Jurkat, Clone E6-1 (cell line): ENCODE results near the gene NACC2.
A peak's percentile ranks its signal among the peaks of the same experiment; 100 is the strongest.

Experiments used
- DNase-seq: peaks from one replicate; pipeline ENCODE4 v3.0.0-alpha.2; 2011; ENCODE audit warnings: low read depth, low spot score
- H3K4me3 ChIP-seq: 2 replicates; pipeline ENCODE4 v1.5.1; 2011; ENCODE audit warnings: mild to moderate bottlenecking, low read length, control low read depth, moderate library complexity

The NACC2 gene

DNA sequence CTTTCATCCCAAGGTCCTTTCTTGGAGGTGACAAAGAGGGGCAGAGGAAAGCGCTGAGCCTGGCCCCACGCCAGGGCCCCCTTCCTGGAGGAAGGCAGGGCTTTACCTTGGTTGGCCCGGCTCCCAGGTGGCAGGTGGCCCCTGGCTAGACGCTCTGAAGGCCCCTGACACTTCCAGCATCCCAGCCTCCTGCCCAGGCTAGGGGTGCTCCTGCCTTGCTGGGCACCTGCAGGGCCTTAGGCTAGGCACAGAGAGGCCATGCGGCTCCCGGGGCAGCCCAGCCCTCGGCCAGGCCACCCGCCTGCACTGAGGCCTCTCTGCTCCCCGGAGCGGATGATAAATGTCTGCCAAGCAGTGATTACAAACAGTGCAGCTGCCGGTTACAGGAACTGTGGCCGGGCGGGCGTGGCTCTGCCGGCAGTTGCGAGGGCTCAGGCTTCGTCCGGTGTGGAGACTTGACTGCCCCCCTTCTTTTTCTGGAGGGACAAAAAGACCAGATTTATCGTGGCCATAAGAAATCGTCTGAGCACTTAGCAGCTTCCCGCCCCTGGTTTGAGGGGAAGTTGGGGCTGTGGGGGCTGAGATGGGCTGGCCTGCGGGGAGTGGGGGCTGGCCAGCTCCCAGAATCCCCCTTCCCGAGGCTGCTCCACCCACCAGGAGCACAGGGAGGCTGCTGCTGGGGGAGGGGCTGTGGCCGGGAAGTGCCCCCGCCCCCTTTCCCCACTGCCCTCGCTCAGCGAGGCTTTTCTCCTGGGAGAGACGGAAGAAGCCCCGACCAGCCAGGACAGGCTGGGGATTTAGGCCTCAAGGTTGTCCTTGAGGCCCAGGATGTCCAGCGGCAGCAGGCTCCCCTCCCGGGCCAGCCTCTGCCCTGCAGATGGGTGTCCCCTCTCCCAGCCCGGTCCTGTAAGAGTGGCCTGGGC, 102.3 kb downstream of the NACC2 start:
- H3K4me3 ChIP-seq: no peak overlapping the region
- DNase-seq: no peak

DNA sequence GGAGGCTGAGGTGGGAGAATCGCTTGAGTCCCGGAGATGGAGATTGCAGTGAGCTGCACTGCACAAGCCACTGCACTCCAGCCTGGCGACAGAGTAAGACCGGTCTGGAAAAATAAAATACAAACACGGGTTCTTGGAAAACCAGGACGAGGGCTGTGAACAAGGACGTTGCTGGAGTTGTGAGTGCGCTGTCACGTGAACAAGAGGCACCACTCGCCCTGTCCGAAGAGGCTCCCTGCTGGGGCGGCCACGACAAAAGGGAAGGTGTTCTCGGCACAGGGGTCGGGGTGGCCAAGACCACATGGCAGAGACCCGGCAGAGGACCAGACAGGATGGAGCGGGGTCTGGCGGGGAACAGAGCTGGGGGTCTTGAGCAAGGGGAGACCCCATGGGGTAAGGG, 103.3 kb downstream of the NACC2 start:
- no peak overlapping the region for H3K4me3 ChIP-seq
- no peak for DNase-seq

DNA sequence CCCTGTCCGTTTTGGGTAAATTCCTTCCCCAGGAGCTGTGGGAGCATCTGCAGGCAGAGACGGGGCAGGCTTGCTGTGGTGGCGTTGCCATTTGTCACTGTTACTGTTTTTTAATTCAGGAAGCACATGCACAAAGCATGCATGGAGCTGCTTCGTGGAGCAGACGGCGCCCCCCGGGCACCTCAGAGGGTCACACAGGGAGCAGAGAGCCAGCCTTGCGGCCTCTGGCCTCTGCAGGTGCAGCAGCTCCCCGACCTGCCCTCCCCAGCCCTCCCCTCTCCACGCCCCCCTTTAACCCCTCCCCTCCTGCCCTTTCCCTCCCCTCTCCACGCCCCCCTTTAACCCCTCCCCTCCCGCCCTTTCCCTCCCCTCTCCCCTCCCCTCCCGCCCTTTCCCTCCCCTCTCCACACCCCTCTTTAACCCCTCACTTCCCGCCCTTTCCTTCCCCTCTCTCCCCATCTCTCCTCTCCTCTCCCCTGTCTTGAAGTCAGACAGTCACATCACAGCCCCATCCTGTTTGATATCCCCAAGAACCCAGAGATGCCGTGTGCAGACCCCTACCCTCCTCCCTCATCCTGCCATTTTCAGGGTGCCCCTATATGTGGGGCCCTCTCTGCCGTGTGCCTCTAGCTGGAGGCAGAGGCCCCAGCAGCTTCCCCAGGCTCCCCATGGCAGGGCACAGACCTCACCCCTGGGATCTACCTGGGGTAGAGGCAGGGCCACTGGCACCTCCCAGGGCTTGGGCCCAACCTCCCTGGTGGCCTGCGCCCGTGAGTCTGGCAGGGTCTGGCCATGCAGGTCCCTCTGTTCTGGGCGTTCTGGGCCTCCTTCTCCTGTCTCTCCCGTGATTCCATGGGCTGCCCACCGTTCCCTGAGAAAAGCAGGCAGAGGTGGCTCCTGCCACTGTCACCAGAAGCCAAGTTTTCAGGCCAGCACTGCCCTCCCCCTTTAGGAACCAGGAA, 104.3 kb downstream of the NACC2 start:
- no peak overlapping the region for H3K4me3 ChIP-seq
- peak; percentile 83 for DNase-seq

DNA sequence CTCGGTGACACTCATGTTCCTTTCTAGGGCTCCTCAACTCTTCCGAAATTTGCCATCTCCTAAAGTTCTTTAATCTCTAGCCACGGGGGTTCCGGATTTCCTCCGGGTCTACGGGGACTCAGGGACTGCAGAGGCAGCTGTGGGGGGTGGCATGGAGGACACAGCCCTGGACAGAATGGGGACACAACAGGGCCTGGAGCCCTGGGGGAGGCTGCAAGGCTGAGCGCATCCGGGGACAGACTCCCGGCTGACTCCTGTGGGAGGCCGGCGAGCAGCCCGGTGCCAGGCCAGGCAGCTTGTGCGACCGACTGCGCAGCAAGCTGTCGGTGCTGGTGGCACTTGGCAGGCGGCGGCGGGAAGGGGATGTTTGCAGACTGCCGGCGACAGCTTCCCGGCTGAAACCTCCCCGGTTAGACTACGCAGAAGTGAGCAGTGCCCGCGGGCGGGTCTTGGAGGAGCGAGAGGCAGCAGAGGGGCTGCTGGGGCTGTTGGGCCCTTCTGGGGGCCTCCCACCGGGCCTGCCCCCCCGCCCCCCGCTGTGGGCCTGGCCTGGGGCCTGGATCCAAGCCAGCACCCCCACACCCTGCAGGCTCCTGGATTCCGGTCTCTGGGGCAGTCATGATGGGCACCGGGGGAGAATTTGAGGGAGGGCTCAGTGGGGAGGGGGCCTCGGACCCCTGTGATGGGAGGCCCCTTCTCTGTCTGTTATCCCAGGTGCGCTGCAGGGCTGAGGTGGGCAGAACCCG, 105.2 kb downstream of the NACC2 start:
- no peak overlapping the region for H3K4me3 ChIP-seq
- no peak for DNase-seq

DNA sequence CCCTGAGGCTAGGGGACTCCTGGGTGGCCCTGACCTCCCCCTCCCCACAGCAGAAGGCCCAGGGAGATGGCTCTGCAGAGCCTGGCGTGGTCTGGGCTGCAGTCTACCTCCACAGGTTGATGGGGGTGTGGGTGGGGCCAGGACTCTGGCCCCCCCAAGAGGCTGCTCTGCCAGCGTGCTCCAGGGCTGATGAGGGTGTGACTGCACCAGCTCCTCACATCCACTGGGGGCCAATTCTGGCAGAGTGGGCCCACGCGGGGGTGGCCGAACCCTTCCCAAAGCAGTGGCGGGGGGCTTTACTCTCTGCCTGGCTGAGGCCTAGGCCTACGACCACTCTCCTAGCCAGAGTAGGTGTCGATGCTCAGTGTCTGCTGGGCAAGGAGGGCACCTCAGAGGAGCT, 105.9 kb downstream of the NACC2 start:
- no peak for DNase-seq

DNA sequence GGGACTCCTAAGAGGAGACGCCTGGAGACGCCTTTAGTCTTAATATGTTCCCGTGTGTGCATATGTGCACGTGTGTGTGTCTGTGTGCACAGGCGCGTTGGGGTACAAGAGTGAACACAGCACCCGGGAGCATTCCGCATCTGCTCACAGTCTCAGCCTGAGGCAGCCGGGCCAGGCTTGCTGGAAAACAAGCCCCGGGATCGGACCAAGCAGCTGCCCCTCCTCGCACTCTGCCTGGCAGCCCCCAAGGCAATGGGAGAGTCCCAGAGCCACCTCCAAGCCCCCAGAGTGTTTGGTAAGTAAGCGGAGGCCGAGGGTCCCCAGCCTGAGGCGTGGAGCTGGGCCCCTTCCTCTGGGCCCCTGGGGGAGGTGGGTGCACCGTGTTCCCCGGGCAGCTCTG, 106.6 kb downstream of the NACC2 start:
- DNase-seq: no peak
- H3K4me3 ChIP-seq: no peak overlapping the region

More for the DNA sequence above, 105.9 kb downstream of the NACC2 start:
- no peak overlapping the region for H3K4me3 ChIP-seq

DNA sequence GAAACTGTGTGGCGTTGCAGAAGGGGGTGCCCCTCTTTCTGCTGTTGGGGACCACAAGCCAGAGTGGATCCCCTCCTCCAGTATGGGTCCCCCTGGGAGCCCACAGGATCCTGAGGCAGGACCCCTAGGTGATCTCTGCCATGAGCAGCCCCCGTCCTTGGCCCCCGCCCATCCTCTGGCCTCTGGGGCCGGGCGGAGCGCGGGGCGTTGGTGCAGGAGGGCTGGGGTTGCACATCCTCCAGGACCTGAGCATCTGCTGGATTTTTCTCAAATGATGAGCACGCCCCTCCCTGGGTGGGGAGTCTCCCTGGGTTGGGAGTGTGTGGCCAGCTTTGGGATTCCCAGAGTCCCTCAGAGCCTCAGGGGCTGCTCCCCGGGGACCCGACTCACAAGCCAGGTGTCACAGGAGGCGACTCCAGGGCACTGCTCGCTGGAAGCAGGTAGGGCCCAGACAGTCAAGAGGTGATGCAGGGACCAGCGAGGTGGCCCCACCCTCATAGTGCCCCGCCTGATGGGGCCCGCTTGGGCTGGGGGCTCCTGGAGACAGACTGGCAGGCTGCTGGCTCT, 107.2 kb downstream of the NACC2 start:
- no peak overlapping the region for H3K4me3 ChIP-seq
- DNase-seq: no peak

DNA sequence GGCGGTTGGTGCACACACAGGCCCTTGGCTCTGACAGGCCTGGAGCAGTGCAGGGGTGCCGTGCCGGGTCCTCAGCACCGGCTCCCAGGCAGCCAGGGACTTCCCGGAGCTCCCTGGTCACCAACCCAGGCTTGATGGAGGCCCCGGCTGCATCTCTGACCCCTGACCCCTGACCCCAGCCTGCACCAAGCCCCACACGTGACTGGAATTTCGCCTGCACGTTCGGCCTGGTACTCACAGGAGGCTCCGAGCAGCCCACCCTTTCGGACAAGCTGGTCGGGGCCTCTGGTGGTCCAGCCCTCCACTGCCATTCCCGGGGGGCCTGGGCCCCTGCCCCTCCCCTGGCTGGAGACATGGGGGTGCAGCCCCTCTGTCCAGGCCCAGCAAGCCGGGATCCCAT, 108.5 kb downstream of the NACC2 start:
- no peak overlapping the region for H3K4me3 ChIP-seq

DNA sequence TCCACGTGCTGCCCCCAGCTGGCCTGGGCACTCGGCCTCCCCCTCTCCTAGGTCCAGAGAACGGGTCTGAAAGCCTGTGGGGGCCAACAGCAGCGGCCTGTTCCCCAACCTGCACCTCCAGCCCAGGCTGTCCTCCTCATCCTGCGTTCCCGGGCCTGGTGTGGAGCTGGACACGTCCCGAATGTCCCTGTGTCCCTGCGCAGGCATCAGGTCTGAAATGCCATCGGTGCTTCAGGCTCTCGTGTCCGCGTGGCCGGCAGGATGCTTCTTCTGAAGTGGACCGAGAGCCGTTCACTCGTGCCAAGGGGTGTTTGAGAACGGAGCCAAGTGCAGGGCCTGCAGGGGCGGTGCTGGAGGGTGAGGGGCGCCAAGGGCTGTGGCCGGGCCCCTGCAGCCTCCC, 109.2 kb downstream of the NACC2 start:
- no peak overlapping the region for H3K4me3 ChIP-seq
- DNase-seq: no peak

More for the DNA sequence above, 108.5 kb downstream of the NACC2 start:
- no peak for DNase-seq

DNA sequence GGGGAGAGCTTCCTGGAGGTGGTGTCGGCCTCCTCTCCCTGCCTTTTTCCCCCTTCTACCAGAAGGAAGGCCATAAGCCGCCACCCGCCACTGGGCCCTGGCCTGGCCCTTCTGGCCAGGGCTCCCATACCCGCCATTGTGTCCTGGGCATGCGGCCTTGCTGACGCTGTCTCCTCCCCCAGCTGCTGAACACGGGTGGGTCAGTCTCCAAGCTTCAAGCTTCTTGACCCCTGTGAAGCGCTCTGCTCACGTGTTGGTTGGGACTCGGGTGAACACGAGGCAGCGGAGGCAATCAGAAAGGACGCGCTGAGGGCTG, 109.7 kb downstream of the NACC2 start:
- H3K4me3 ChIP-seq: no peak overlapping the region

DNA sequence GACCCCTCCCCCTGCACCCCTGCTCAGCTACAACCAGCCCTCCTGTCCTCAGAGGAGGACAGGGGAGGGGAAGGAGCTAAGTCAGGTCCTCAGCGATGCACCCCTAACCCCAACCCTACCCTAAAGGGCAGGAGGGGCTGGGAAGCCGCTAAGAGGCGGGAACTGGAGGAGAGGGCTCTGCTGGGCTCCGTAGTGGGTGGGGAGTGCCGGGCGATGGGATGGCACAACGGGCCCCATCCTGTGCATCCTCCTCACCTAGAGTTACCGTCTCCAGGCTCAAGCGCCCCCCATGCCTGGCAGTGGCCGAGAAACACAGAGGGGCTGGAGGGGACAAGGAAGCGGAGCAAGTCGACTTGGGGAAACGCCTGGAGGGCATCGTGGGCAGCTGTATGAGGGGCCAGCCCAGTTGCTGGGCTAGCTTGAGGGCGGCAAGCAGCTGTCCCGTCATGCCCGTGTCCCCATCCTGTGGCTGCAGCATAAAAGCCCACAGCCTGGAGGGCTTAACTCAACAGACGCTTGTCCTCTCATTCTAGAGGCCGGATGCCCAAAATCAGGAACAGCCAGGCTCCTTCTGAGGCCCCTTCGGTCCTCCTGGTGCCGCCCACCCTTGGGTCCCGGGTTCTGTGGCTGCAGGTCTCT, 110.9 kb downstream of the NACC2 start:
- H3K4me3 ChIP-seq: no peak overlapping the region

More for the DNA sequence above, 109.7 kb downstream of the NACC2 start:
- no peak for DNase-seq

DNA sequence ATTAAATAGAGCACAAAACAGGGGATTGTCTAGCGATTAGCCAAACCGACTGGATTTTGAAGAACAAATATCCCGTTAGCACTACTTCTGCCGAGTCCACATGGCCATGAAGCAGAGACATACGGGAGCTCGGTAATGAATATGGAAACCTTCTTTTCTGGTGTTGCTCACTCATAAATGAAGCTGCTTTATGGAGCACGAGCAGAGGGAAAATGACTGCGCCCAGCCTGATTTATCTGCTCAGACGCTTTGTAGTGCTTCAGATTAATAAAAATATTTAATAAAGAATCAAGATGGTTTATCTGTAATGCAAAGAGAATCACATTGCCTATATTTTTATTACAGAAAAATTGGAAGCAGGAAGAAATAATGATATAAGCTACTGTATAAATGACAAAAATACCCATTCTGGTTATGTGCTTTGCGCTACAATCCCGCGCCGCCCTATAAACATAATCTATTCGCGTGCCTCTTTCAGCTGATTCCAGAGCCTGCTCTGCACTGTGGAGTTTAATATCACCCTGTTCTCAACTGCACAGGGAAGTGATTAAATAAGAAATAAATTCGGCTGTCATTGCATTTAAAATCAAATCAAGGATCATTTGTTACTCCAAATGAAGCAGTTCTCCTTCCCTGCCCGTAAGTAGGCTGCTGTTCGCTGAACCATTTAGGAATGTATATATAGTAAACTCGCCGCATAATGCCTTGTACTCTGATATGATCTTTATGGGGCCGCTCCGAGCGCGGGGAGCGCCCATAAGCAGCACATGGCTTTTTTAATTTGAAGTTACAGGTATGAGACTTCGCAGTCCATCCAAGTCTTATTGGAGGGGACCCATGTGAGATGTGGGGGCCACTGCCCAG, 111.6 kb downstream of the NACC2 start:
- no peak for DNase-seq
- H3K4me3 ChIP-seq: no peak overlapping the region

More for the DNA sequence above, 110.9 kb downstream of the NACC2 start:
- DNase-seq: no peak

DNA sequence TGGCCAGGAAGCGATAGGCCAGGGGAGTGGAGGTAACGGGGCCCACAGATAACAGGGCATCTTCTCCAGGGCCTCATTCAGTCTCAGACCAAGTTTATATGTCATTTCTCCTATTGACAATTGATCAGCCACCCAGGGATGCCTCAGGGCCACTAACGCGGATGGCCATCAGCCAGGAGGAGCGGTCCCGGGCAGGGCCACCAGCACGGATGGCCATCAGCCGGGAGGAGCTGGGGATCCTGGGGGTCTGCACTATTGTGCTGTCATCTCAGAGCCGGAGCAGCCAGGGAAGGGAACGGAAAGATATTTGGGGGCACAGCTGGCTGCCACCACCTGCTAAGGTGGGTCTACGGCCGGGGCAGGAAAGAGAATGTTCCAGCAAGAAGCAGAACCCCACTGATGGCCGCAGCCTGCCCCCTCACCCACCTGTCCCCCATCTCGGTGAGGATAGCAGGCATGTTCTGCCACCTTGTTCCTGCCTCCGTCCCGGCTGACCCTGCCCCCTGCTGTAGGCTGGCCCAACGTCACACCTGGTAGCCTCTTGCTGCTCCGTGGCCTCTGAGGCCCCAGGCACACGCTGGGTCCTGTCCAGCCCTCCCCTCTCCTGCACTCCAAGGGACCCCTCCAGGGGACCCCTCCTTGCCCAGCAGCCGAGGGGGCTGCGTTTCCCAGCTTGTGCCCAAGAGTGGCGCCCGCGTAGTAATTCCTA, 112.4 kb downstream of the NACC2 start:
- no peak overlapping the region for H3K4me3 ChIP-seq
- no peak for DNase-seq

DNA sequence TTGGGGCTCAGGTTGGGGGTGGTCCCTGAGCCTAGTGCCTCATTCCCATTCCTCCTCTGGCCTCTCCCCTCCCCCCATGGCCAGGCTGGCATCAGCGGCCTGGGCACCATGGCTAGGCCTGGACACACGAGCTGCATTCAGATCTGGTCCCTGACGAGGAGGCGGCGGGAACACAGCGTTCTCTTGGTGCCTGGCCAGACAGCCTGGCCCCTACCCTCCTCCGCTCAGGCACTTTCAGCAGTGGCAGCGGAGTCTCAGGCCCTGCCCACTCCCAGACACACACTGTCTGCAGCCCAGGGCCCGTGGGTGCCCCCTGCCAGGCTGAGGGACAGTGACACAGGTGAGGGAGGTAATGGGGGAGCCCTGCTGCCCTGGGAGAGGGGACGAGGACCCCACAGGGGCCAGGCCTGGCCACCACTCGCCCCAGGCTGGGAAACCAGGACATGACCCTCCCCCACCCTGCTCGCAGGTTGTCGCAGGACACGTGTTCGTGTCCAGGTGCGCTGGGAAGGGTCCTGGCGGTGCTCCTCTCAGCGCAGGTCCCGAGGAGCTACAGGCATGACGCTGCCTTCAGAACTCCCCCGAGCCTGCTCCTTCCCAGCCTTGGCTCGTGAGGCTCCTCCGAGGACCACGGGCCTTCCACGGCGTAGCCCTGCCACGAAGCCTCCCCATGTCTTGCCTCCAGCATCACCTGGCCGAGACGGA, 114.0 kb downstream of the NACC2 start:
- no peak for DNase-seq
- no peak overlapping the region for H3K4me3 ChIP-seq

DNA sequence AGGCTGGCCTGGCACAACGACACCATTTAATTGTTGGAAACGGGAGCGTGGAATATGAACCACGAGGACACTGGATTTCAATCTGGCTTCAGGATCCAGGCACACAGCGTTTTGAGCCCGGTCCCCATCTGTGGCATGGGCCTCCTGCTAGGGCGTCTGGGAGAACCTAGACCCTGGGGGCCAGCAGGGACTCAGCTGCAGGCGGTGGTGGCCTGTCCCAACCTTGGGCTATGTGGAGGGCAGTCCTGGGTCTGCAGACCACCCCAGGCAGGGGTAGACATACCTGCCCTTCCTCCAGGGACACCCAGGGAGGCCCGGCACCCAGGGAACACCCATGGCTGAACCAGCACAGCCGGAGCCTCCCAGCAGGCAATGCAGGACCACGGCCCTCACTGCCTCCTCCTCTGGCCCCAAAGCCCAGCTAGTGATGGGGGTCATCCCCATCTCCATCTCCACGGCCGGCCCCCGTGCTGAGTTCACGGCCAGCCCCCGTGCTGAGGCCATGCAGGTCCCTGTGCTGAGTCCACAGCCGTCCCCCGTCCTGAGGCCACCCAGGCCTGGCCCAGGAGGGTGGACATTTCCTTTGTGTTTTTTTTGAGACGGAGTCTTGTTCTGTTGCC, 115.4 kb downstream of the NACC2 start:
- DNase-seq: no peak
- H3K4me3 ChIP-seq: no peak overlapping the region
